Hematopoietic multipotent progenitor cell treated with erythropoietin and hydrocortisone succinate and interleukin-3 and kit ligand, for 17 days (in vitro differentiated cells): ENCODE results near the gene TCF19.
A peak's percentile ranks its signal among the peaks of the same experiment; 100 is the strongest.

Experiments used
- DNase-seq: peaks from one replicate; pipeline ENCODE4 v3.0.0-alpha.2; 2015; ENCODE audit warnings: low spot score

Gene TCF19, protein sequence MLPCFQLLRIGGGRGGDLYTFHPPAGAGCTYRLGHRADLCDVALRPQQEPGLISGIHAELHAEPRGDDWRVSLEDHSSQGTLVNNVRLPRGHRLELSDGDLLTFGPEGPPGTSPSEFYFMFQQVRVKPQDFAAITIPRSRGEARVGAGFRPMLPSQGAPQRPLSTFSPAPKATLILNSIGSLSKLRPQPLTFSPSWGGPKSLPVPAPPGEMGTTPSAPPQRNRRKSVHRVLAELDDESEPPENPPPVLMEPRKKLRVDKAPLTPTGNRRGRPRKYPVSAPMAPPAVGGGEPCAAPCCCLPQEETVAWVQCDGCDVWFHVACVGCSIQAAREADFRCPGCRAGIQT

GRCh38 chr6:31158140-31158862 is at the start of gene TCF19:
TCF19 (plus strand) TSS chr6:31158589; CDS start chr6:31159470, 881 bp downstream.
- DNase-seq = peak; percentile 96

DNA sequence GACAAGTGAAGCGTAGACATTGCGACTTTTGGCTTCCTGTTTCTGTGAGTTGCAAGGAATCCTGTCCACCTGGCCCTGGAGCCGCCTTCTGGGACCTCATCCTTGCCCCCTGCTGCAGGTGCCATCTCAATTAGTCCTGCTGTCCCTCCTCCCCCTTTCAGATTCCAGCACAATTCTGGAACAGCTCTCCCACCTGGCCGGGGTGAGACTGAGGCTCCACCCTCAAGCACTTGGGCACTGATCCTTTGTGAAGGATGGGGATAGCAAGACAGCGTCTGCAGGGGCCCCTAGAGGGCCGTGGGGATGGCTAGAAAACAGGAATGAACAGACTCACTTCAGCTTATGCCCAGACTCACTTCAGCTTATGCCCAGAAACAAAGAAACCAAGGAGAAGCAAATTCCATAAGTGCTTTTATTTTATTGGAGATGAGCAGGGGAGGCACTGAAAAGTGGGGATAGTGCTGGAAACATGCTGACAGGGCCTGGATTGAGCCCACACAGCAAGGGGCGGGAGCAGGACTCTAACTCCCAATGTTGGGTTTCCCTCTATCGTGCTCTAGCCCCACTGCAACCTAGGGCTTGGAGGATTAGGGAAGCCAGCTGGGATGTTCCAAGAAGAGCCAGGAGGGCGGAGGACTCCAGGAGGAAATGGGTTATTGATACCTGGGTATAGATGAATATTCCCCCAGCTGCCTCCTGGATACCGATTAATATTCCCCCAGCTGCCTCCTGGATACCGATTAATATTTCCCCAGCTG is 47.4 kb upstream of the TCF19 start:
- DNase-seq = no peak

GRCh38 chr6:31111712-31112111 is 46.7 kb upstream of the TCF19 start:
- DNase-seq = no peak

DNA sequence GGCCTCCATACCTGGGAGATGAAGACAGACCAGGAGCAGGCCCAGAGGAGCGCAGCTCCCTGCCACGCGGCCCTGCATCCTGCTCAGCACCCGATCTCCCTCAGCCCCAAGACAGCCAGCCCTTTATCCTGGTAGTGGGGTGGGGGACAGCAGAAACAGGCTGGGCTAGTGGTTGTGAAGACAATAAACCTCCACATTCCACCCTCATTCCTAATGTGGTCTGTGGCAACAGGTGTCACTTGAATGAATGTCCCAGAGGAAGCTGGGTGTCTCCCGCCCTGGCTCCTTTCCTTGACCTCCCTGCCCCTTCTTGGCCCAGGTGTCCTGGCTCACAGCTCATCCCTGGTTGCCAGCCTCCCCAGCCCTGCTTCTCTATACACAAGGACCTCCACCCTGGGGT is 45.9 kb upstream of the TCF19 start, which contains the start of gene C6orf15:
Gene C6orf15, minus strand, starts transcription at position 98 of the 400 bp plus-strand sequence. Its CDS starts 20 bp downstream, at position 78.
- DNase-seq = no peak

- DNase-seq = no peak
Observed at GRCh38 chr6:31113861-31114540, 44.4 kb upstream of the TCF19 start.

GRCh38 chr6:31114541-31114878 is 43.9 kb upstream of the TCF19 start, which contains the start of gene PSORS1C1:
PSORS1C1 (plus strand) TSS chr6:31114800; CDS start chr6:31129633, 14,833 bp downstream.
- DNase-seq = no peak

DNA sequence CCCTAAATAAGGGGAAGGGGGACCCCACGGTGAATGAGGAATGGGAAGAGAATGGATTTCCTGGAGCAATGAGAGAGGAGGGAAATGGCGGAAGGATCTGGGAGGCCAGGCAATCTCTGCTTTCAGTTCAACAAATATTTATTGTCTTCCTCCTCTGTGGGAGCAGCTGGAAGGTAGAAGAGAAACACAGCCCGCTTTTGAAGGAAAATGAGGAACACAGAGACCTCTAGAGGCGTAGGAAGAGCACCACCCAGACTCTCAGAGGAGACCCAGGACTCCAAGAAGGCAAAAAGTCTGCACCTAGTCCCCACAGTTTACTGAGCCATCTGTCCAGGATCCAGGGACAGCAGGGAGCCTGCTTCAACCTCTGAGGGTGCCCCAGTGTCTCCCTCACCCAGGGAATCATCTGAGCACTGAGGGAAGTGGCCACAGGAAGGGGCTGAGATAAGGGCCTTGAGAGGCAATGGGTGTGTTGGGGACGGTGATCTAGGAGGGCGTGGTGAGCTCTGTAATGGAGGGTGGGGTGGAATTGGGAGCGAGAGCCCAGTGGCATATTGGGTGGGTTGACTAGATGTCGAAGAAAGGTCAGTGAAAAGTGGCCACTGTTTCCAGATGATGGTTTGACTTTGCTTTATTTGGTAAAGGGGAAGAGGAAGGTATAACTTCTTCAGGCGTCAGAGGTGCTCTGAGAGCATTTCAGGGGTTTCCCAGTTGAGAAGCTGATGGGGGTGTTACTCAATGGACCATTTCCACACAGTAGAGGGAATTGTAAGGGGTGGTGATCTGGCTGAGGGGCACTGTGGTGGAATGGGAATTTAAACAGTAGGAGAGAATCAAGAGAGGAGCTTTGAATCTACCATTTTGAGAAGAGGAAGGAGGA is 43.2 kb upstream of the TCF19 start:
- DNase-seq = no peak

GRCh38 chr6:31115941-31116560 is 42.3 kb upstream of the TCF19 start:
- no peak for DNase-seq

DNA sequence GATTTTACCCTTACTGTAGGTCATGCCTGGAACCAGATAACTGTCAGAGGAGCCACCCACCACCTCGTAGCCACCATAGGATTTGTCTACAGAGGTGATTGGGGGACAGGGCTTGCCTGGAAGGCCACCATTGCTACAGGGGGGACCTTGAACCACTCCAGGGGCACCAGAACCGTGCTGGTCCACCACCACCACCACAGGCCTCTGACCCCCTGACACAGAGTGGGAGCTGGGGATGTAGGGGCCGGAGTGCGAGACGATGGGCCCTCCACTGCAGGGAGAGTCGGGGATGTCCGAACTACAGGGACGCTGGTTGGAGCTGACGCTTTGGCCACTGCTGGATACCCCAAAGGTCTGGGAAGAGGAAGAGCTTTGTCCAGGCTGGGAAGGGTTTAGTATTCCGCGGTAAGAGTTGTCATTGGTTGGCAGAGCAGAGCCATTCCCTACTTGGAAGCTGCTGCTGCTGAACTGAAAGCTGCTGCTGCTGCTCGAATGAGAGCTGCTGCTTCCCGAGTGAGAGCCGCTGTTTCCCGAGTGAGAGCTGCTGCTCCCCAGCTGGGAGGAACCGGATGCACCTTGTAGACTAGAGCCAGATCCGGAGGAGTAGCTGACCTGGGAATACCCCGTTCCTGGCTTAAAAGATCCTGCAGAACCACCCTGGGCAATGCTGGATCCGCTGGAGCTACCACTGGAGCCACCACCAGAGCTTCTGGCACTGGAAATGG is 41.6 kb upstream of the TCF19 start:
- no peak for DNase-seq

GRCh38 chr6:31118178-31118577 is 40.2 kb upstream of the TCF19 start:
- no peak for DNase-seq

GRCh38 chr6:31120151-31120915 is 38.1 kb upstream of the TCF19 start, which contains the start of gene CDSN:
CDSN (minus strand) TSS chr6:31120446; CDS start chr6:31120419, 27 bp downstream.
- DNase-seq = no peak

- no peak for DNase-seq
Observed at GRCh38 chr6:31121131-31121790, 37.1 kb upstream of the TCF19 start.

DNA sequence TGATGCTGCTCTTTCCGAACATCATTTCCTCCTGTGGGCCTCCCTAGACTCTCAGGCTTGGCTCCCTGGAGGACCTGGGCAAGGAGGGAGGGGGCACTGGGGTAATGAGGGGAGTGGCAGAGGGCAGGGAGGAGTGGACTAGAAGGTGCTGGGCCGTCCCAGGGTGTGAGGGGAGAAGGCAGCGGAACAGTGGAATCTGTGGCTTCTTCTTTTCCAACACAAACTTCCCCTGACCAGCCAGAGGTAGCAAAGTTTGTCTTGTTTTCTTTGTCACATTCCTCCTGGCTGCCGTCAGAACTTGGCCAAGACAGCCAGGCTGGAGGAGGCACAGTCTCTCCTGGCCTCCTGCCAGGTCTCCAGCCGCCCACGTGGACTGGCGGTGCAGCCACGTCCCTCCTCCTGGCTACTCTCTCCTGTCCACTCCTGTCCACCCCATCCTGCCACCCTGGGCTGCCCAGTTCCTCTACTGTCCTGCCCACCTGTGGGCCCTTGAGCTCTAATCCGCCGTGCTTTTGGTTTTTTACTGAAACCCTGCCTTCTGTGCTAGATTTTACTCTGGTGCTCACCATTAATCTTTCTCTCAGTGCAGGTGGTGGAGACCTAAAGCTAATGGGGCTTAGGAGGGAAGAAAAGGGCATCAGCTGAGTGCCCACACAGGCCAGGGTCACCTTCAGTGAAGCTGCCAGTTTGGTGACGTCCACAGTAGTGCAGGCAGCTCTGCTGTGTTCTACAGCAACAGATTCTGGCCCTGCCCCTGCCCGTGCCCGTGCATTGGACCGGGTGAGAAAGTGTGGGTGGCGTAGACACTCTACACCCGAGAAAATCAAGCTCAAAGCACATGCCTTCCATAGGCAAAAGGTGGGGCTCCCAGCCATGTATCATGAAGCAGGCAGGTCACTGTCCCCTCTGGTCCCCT is 35.3 kb upstream of the TCF19 start:
- DNase-seq = no peak

DNA sequence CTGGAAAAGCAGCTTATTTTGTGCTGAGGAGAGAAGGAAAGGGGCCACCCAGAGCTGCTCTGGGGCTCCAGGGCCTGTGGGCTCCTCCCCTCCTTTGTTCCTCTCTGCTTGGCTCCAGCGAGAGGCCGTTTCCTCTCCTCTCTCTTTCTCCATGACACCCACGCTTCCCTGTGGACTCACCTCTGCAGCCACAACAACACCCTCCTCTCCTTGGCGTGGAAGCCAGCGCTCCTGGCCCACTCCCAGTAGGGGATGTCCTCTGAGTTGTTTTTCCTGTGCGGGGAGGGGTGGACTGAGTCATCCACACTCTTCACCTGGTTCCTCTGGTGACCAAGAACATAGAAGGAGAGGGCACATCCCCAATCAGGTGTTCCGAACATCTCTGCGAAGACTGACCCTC is 33.2 kb upstream of the TCF19 start:
- no peak for DNase-seq

GRCh38 chr6:31125586-31126363 is 32.6 kb upstream of the TCF19 start:
- no peak for DNase-seq

GRCh38 chr6:31126396-31127175 is 31.8 kb upstream of the TCF19 start:
- no peak for DNase-seq
